Skeletal muscle satellite cell (primary cell): ENCODE data around the gene PPEF2.
"Not testable (repeated sequence)": the region's sequence is repeated elsewhere in the genome, so short reads cannot be mapped to it uniquely, and the experiment has no call there.

Source experiments
- H3K27me3 ChIP-seq: 2 replicates; pipeline ENCODE4 v1.7.0; 2013; ENCODE audit warnings: low read length; ENCODE audit not compliant: control insufficient read depth, insufficient read depth
- H3K36me3 ChIP-seq: 2 replicates; pipeline ENCODE4 v1.7.0; 2013; ENCODE audit warnings: mild to moderate bottlenecking, control low read depth, low read length; ENCODE audit not compliant: insufficient read depth
- H3K4me1 ChIP-seq: 2 replicates; pipeline ENCODE4 v1.7.0; 2013; ENCODE audit warnings: low read length; ENCODE audit not compliant: control insufficient read depth, insufficient read depth
- H3K4me2 ChIP-seq: 2 replicates; pipeline ENCODE4 v1.7.0; 2013; ENCODE audit warnings: mild to moderate bottlenecking, low read length
- H3K4me3 ChIP-seq: 2 replicates; pipeline ENCODE4 v1.7.0; 2013; ENCODE audit warnings: low read length
- H3K9ac ChIP-seq: 2 replicates; pipeline ENCODE4 v1.7.0; 2013; ENCODE audit warnings: mild to moderate bottlenecking, low read depth, low read length, moderate library complexity
- H3K9me3 ChIP-seq: replicated peaks from 2 replicates; pipeline ENCODE4 v1.7.0; 2013; ENCODE audit warnings: mild to moderate bottlenecking, control low read depth, low read length

PPEF2 gene

DNA sequence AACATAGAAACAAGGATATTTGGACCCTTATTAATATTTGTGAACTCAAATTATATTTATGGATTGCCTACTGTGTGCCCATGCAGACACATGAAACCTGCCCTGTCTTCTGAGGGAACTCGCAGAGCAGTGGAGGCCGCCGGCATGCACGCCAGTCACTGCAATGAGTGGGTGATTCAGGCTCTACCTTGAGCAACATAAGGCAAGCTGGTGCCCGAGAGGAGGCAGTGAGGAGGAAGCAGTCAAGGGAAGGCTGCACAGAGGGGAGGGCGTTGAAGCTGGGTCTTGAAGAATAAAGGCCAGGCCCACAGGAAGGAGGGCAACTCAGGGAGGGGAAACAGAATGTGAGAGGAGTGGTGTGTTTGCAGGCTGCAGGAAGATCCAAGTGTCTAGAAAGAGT, 52.8 kb downstream of the PPEF2 start:
- Histone ChIP-seq H3K36me3 (no peaks in the 10 kb centered on the region), H3K27me3 (peaks cover 8% of the 10 kb centered on the region), H3K4me2 (no peak overlapping the region), H3K9me3 (no peaks in the 10 kb centered on the region), H3K4me1 (peaks cover 9% of the 10 kb centered on the region), H3K4me3 (no peak overlapping the region), H3K9ac (no peak overlapping the region)

DNA sequence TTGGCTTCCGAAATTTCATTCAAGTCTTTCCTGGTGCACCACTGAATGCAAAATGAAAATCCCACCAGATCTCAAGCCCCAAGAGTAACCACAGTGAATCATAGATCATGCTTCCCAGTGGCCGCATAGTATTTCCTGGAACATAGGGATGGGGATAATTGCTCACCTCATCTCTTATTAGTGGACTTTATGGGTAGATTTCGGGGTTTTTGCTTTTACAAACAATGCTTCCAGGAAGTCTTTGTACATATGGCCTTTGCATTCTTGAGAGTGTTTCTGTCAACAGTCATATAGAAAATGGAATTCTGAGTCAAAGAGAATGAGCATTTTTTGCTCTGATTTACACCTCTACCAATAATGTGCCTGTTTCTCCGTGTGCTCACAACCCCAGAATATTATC, 53.4 kb downstream of the PPEF2 start:
- H3K4me2 ChIP-seq: no peak overlapping the region
- H3K36me3 ChIP-seq: no peaks in the 10 kb centered on the region

DNA sequence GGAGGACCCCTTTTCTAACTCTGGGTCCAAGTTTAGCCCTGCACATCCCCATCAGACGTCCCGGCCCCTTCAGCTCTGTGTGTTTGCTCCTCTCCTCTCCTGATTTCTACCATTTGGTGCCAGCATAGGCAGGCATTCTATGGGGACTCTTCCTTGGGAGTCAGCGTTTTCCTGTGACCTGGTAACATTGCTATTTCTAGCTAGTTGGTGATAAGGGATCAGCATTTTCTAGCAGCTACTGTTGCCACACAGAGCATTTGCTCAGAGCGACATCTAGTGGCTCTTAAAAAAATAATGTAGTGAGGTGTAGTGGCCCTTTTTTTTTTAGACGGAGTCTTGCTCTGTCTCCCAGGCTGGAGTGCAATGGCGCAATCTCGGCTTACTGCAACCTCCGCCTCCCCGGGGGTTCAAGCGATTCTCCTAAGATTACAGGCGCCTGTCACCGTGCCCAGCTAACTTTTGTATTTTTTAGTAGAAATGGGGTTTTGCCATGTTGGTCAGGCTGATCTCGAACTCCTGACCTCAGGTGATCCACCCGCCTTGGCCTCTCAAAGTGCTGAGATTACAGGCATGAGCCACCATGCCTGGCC, 54.0 kb downstream of the PPEF2 start:
- not testable (repeated sequence) for H3K9ac ChIP-seq, H3K4me3 ChIP-seq
- peaks cover 18% of the 10 kb centered on the region for H3K4me1 ChIP-seq

More for the DNA sequence above, 53.4 kb downstream of the PPEF2 start:
- Histone ChIP-seq H3K4me3 (no peak overlapping the region), H3K4me1 (peaks cover 13% of the 10 kb centered on the region), H3K9me3 (no peaks in the 10 kb centered on the region), H3K27me3 (peaks cover 5% of the 10 kb centered on the region), H3K9ac (no peak overlapping the region)

DNA sequence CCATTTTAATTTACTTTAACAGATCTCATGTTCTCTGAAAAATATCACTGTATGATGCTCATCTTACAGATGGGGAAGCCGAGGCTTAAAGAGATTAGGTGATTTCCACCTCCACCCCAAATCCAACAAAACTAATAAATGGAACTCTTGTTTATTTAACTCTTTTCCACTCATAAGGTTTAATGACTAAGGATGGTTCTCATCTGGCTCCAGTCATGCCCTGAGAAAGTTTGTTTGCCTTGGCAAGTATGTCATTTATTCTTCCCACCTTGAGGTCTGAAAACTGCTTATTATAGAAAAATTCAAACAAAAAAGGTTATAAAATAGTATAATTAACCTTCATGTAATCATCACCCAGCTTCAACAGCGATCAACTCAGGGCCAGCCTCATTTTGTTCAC, 56.3 kb downstream of the PPEF2 start:
- Histone ChIP-seq H3K9me3 (no peaks in the 10 kb centered on the region), H3K27me3 (no peaks in the 10 kb centered on the region), H3K9ac (no peak overlapping the region), H3K4me2 (no peak overlapping the region), H3K36me3 (no peaks in the 10 kb centered on the region), H3K4me3 (no peak overlapping the region), H3K4me1 (peaks cover 18% of the 10 kb centered on the region)

More for the DNA sequence above, 54.0 kb downstream of the PPEF2 start:
- not testable (repeated sequence) for H3K27me3 ChIP-seq, H3K36me3 ChIP-seq, H3K9me3 ChIP-seq
- H3K4me2 ChIP-seq: peak overlapping the region; percentile 14

DNA sequence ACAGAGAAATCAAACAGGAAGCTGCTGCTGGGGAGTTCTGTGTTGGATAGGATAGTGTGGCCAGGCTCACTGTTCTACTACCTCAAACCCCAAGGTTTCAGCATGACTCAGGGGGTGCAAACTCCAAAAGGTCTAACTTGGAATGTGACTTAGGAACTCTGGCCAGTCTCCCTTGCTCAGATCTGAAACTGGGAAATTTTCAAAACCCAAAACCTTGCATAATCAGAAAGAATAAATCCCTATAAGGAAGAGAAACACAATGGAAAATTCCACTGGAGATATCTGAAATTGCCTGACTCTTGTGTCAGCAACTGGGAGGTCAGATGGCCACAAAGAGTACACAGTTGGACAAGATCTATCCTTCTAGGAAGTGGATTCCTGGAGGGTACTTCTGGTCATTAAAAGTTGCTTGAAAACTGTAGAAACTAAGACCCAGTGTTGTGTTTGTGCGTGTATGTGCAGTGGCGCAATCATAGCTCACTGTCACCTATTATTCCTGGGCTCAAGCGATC, 58.0 kb downstream of the PPEF2 start:
- Histone ChIP-seq H3K9ac (peak overlapping the region; percentile 13), H3K4me3 (peak overlapping the region; percentile 6), H3K4me2 (peak overlapping the region; percentile 2), H3K4me1 (peaks cover 18% of the 10 kb centered on the region), H3K27me3 (no peaks in the 10 kb centered on the region), H3K36me3 (no peaks in the 10 kb centered on the region), H3K9me3 (no peaks in the 10 kb centered on the region)

DNA sequence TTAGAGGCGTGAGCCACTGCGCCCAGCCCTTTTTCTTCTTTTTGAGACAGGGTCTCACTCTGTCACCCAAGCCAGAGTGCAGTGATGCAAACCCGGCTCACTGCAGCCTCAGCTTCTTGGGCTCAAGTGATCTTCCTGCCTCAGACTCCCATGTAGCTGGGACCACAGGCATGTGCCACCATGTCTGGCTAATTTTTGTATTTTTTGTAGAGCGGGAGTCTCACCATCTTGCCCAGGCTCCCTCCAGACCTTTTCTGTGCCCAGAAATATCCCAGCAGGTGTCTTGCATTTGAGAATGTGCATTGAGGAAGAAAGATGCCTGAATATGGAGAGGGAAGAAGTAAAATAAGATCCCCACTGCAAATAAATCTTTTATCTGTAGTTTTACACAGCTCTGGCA, 58.7 kb downstream of the PPEF2 start:
- Histone ChIP-seq H3K4me2 (peak overlapping the region; percentile 2), H3K9me3 (no peaks in the 10 kb centered on the region), H3K4me3 (no peak overlapping the region), H3K27me3 (no peaks in the 10 kb centered on the region), H3K9ac (peak overlapping the region; percentile 13), H3K4me1 (peaks cover 18% of the 10 kb centered on the region), H3K36me3 (no peaks in the 10 kb centered on the region)

DNA sequence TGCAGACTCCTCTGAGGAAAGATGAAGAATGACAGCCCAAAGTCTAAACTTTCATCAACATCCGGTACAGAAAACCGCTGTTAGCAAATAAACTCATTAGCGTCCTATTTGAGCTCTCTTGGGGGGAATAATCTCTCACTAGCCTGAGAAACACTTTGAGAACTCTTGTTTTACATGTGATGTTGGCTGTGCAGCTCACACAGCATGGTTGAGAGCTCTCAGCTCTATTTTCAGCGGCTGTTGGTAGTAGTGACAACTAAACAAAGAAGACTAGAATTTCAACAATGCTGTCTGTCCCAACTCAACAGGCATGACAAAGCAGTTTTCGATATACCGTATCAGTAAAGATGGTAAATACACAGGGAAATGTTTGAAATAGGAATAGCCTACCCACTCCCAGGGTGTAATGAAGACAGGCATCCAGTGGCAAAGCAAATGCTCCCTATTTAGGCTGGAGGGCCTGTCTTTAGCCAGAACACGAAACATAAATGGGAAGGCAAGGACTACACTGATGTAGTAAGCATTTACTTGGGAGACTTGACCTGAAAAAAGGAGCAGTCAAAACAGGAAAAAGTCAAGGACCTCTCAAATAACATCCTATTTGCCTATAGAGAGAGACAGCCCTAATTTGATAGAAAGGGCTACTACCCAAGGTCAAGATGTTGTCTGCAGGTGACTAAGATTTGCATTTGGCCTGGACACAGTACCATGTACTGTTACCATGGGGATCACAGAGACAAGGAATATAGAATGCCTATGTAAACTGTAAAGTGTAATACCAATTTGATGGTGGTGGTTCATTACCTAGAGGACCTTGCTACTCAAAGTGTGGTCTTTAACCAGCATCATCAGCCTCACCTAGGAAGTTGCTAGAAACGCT, 60.4 kb downstream of the PPEF2 start:
- Histone ChIP-seq H3K4me1 (peaks cover 14% of the 10 kb centered on the region), H3K27me3 (no peaks in the 10 kb centered on the region), H3K4me3 (no peak overlapping the region), H3K36me3 (no peaks in the 10 kb centered on the region), H3K9ac (no peak overlapping the region), H3K9me3 (no peaks in the 10 kb centered on the region), H3K4me2 (no peak overlapping the region)

- H3K9me3 ChIP-seq: no peaks in the 10 kb centered on the region
- no peak overlapping the region for H3K4me3 ChIP-seq
- H3K9ac ChIP-seq: no peak overlapping the region
- no peaks in the 10 kb centered on the region for H3K4me1 ChIP-seq
- H3K27me3 ChIP-seq: no peaks in the 10 kb centered on the region
- H3K36me3 ChIP-seq: no peaks in the 10 kb centered on the region
- H3K4me2 ChIP-seq: no peak overlapping the region
These were observed 67.5 kb downstream of the PPEF2 start for GRCh38 chr4:75834772-75835154.

- Histone ChIP-seq H3K9me3 (no peaks in the 10 kb centered on the region), H3K36me3 (no peaks in the 10 kb centered on the region), H3K27me3 (no peaks in the 10 kb centered on the region), H3K4me2 (no peak overlapping the region), H3K9ac (no peak overlapping the region), H3K4me3 (no peak overlapping the region), H3K4me1 (no peaks in the 10 kb centered on the region)
These were observed 68.0 kb downstream of the PPEF2 start for GRCh38 chr4:75834095-75834771.

DNA sequence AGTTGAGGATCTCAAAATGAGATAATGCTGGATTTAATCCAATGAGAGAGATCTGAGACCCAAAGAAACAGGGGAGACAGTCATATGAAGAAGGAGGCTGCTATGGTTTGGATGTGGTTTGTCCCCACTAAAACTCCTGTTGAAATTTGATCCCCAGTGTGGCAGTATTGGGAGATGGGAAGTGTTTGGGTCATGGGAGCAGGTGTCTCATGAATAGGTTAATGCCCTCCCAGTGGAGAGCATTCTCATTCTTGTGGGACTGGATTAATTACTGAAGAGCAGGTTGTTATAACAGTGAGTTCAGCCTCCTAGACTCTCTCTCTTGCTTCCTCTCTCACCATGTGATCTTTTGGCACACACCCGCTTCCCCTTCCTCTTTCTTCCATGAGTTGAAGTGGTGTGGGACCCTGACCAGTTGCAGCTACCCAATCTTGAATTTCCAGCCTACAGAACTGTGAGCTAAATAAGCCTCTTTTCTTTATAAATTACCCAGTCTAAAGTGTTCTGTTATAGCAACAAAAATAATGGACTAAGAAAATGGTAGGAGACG, 70.3 kb downstream of the PPEF2 start:
- H3K9me3 ChIP-seq: no peaks in the 10 kb centered on the region
- H3K4me1 ChIP-seq: no peaks in the 10 kb centered on the region
- no peaks in the 10 kb centered on the region for H3K27me3 ChIP-seq
- no peak overlapping the region for H3K4me3 ChIP-seq
- H3K4me2 ChIP-seq: no peak overlapping the region
- H3K9ac ChIP-seq: no peak overlapping the region
- H3K36me3 ChIP-seq: no peaks in the 10 kb centered on the region

DNA sequence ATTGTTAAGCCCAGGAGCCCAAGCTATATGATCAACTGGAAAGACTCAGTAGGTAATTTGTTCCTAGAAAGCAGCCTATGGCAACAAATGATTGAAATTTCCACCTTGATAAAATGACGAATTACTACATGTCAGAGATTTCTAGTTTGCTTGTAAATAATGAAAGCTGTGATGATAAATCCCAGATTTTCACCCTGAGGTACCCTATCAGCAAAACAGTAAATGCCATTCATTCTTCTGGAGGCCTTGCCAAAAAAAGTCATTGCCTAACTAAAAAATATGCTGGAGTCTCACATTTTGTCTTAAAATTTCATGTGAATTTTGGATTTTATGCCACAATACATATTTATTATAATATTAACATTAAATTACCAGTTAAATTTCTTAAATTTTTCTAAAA, 71.3 kb downstream of the PPEF2 start:
- H3K9me3 ChIP-seq: no peaks in the 10 kb centered on the region
- H3K9ac ChIP-seq: no peak overlapping the region
- no peaks in the 10 kb centered on the region for H3K4me1 ChIP-seq
- no peaks in the 10 kb centered on the region for H3K27me3 ChIP-seq
- H3K36me3 ChIP-seq: no peaks in the 10 kb centered on the region
- no peak overlapping the region for H3K4me2 ChIP-seq
- H3K4me3 ChIP-seq: no peak overlapping the region
